ENCODE measurements around the gene ANGEL1.

ANGEL1 gene

GRCh38 chr14:76812422-76813383, at the start of gene ANGEL1:
Gene ANGEL1 (minus strand): TSS chr14:76812882. CDS start chr14:76812827, 55 bp downstream.
- DNase-seq (ENCODE audit: low read depth) = peak; percentile 43

GRCh38 chr14:76861574-76862255, 49.0 kb upstream of the ANGEL1 start:
- DNase-seq (ENCODE audit: low read depth) = no peak

- DNase-seq (ENCODE audit: low read depth) = no peak
These were observed 44.1 kb upstream of the ANGEL1 start for GRCh38 chr14:76856769-76857168.

GRCh38 chr14:76855066-76855465, 42.4 kb upstream of the ANGEL1 start:
- no peak for DNase-seq (ENCODE audit: low read depth)

GRCh38 chr14:76848879-76849278, 36.2 kb upstream of the ANGEL1 start:
- DNase-seq (ENCODE audit: low read depth) = no peak

- DNase-seq (ENCODE audit: low read depth) = no peak
These were observed 33.8 kb upstream of the ANGEL1 start for GRCh38 chr14:76846331-76847047.

GRCh38 chr14:76844223-76844622, 31.5 kb upstream of the ANGEL1 start:
- no peak for DNase-seq (ENCODE audit: low read depth)

GRCh38 chr14:76842414-76842813, 29.7 kb upstream of the ANGEL1 start:
- no peak for DNase-seq (ENCODE audit: low read depth)

GRCh38 chr14:76837524-76837923, 24.8 kb upstream of the ANGEL1 start:
- DNase-seq (ENCODE audit: low read depth) = no peak

- no peak for DNase-seq (ENCODE audit: low read depth)
These were observed 23.4 kb upstream of the ANGEL1 start for GRCh38 chr14:76836029-76836630.

- DNase-seq (ENCODE audit: low read depth) = no peak
These were observed 21.6 kb upstream of the ANGEL1 start for GRCh38 chr14:76834241-76834661.

GRCh38 chr14:76833011-76833410, 20.3 kb upstream of the ANGEL1 start:
- no peak for DNase-seq (ENCODE audit: low read depth)

GRCh38 chr14:76832503-76832988, 19.9 kb upstream of the ANGEL1 start:
- no peak for DNase-seq (ENCODE audit: low read depth)

- no peak for DNase-seq (ENCODE audit: low read depth)
These were observed 17.9 kb upstream of the ANGEL1 start for GRCh38 chr14:76830556-76830955.

- no peak for DNase-seq (ENCODE audit: low read depth)
These were observed 17.2 kb upstream of the ANGEL1 start for GRCh38 chr14:76829650-76830421.

- DNase-seq (ENCODE audit: low read depth) = no peak
These were observed 16.3 kb upstream of the ANGEL1 start for GRCh38 chr14:76829013-76829365.

GRCh38 chr14:76828339-76829012, 15.8 kb upstream of the ANGEL1 start:
- no peak for DNase-seq (ENCODE audit: low read depth)

GRCh38 chr14:76827696-76828296, 15.1 kb upstream of the ANGEL1 start:
- DNase-seq (ENCODE audit: low read depth) = no peak

GRCh38 chr14:76826122-76826521, 13.4 kb upstream of the ANGEL1 start, which contains the start of gene LRRC74A:
Gene LRRC74A (plus strand): TSS chr14:76826408. CDS start chr14:76826698, 290 bp downstream.
- no peak for DNase-seq (ENCODE audit: low read depth)

- no peak for DNase-seq (ENCODE audit: low read depth)
These were observed 8.0 kb upstream of the ANGEL1 start for GRCh38 chr14:76820700-76821099.

All from GM04503 (cell line).